Lung (tissue), 12 donors: ENCODE measurements around the gene GPRC5D. TPM values are rescaled to one million over a fixed set of nuclear protein-coding genes. Genes with fewer than 3 reads are reported as not detected.
A peak's percentile ranks its signal among the peaks of the same experiment; 100 is the strongest.

Experiments
- ATAC-seq: fragments of 200-7000 bp; cut with Tn5 transposase; one replicate; pipeline ENCODE4 v1.9.1; 2020; ENCODE audit warnings: moderate number of reproducible peaks; ENCODE audit not compliant: insufficient read depth, low FRiP score
- DNase-seq, 3 donors: peaks; one replicate each; pipeline ENCODE4 v3.0.0-alpha.2; 2013 to 2017
- H3K27ac ChIP-seq, 2 donors: one replicate each; pipeline ENCODE4 v1.5.1; 2013; ENCODE audit warnings: mild to moderate bottlenecking in 2 of 2, moderate library complexity in 2 of 2, control low read depth in 1 of 2, inconsistent platforms in 1 of 2, low read depth in 1 of 2, low read length in 1 of 2
- H3K27me3 ChIP-seq, 3 donors: one replicate each; pipeline ENCODE4 v1.5.1; 2013; ENCODE audit warnings: low read length in 2 of 3; ENCODE audit not compliant: control insufficient read depth in 3 of 3, insufficient read depth in 3 of 3
- H3K36me3 ChIP-seq, 4 donors: one replicate each; pipeline ENCODE4 v1.5.1; 2013; ENCODE audit warnings: low read length in 4 of 4, mild to moderate bottlenecking in 1 of 4, moderate library complexity in 1 of 4; ENCODE audit not compliant: control insufficient read depth in 4 of 4, insufficient read depth in 4 of 4
- H3K4me1 ChIP-seq, 5 donors: one replicate each; pipeline ENCODE4 v1.5.1; 2013; ENCODE audit warnings: low read length in 5 of 5, mild to moderate bottlenecking in 2 of 5, moderate library complexity in 1 of 5; ENCODE audit not compliant: control insufficient read depth in 5 of 5, insufficient read depth in 5 of 5
- H3K4me3 ChIP-seq: one replicate; pipeline ENCODE4 v1.5.1; 2013; ENCODE audit warnings: mild to moderate bottlenecking, control low read depth, moderate library complexity
- H3K9ac ChIP-seq, 2 donors: one replicate each; pipeline ENCODE4 v1.5.1; 2013; ENCODE audit warnings: low read length in 2 of 2, control low read depth in 1 of 2; ENCODE audit not compliant: insufficient read depth in 1 of 2
- H3K9me3 ChIP-seq, 4 donors: one replicate each; pipeline ENCODE4 v1.5.1; 2013; ENCODE audit warnings: low read length in 3 of 4, mild to moderate bottlenecking in 1 of 4, moderate library complexity in 1 of 4; ENCODE audit not compliant: control insufficient read depth in 4 of 4, insufficient read depth in 3 of 4
- CTCF ChIP-seq: IDR thresholded peaks from 2 replicates; pipeline ENCODE4 v1.5.1; 2012; ENCODE audit warnings: mild to moderate bottlenecking; ENCODE audit errors: control extremely low read depth, extremely low read depth
- WGBS, 2 donors: extraction: QIAGEN DNeasy Blood & Tissue Kit; methylation state at CpG; one replicate each; pipeline ENCODE4 v1.1.7; 2013; 5-methylcytosine and 5-hydroxymethylcytosine counted together
- polyA plus RNA-seq, 2 donors: library from polyadenylated mRNA; stranded (reverse); fragments of 200-250 nt; gene quantifications; one replicate each; pipeline ENCODE4 v1.2.1, GENCODE V29; 2013
- total RNA-seq, 2 donors: library from RNA; depleted of rRNA in 1 of 2; stranded (reverse); fragments of >200 nt in 1 of 2; gene quantifications; one replicate each; pipeline ENCODE4 v1.2.1, GENCODE V29; 2014 to 2021
- donor health status: control.
- donor health status: control.
- donor health status: Bipolar disorder and iron deficiency.
- donor health status: healthy.
- donor health status: DM: yes; HTN: yes; CAD: no.

The GPRC5D gene
- total and polyA plus RNA-seq, 4 donors = 0.14 to 0.30 TPM; not detected in 2

- no peak for TF ChIP-seq CTCF
- 70 to 87% methylated on average over 6 of the region's 6 CpGs for WGBS, 2 donors
- no peaks in the 10 kb centered on the region for H3K9me3 ChIP-seq
- no peaks in the 10 kb centered on the region for H3K27me3 ChIP-seq
- peaks cover 0 to 15% (median 0%) of the 10 kb centered on the region in 5 donors for H3K4me1 ChIP-seq
- H3K36me3 ChIP-seq = no peaks in the 10 kb centered on the region
- H3K9ac ChIP-seq = no peak overlapping the region
- H3K27ac ChIP-seq = peak overlapping the region in 1 of 2 donors; percentile 33
- no peak for ATAC-seq
- H3K4me3 ChIP-seq = no peak overlapping the region
- DNase-seq = no peak
Observed at GRCh38 chr12:12897302-12897701, 54.7 kb downstream of the GPRC5D start.

GRCh38 chr12:12896260-12896659, 55.7 kb downstream of the GPRC5D start:
- DNase-seq (no peak), ATAC-seq (no peak)
- WGBS, 2 donors = 62 to 87% methylated on average over 2 of the region's 2 CpGs
- TF ChIP-seq CTCF = no peak
- no peak overlapping the region for H3K27ac ChIP-seq
- no peak overlapping the region for H3K4me3 ChIP-seq
- no peaks in the 10 kb centered on the region for H3K9me3 ChIP-seq
- H3K27me3 ChIP-seq = no peaks in the 10 kb centered on the region
- H3K36me3 ChIP-seq = no peaks in the 10 kb centered on the region
- H3K9ac ChIP-seq = no peak overlapping the region
- H3K4me1 ChIP-seq = peaks cover 0 to 13% (median 6%) of the 10 kb centered on the region in 5 donors

- no peaks in the 10 kb centered on the region for H3K9me3 ChIP-seq
- H3K27me3 ChIP-seq = no peaks in the 10 kb centered on the region
- no peak overlapping the region for H3K27ac ChIP-seq
- TF ChIP-seq CTCF = no peak
- peaks cover 0 to 16% (median 2%) of the 10 kb centered on the region in 5 donors for H3K4me1 ChIP-seq
- ATAC-seq (no peak), DNase-seq (no peak)
- H3K36me3 ChIP-seq = no peaks in the 10 kb centered on the region
- H3K4me3 ChIP-seq = no peak overlapping the region
- 76 to 89% methylated on average over 5 of the region's 5 CpGs for WGBS, 2 donors
- H3K9ac ChIP-seq = no peak overlapping the region
Observed at GRCh38 chr12:12893438-12893837, 58.5 kb downstream of the GPRC5D start.

GRCh38 chr12:12892681-12893141, 59.3 kb downstream of the GPRC5D start:
- Histone ChIP-seq H3K27me3 (no peaks in the 10 kb centered on the region), H3K4me1 (peaks cover 0 to 16% (median 5%) of the 10 kb centered on the region in 5 donors), H3K9ac (no peak overlapping the region), H3K4me3 (peak overlapping the region; percentile 36), H3K27ac (peak overlapping the region in 1 of 2 donors; percentile 78), H3K36me3 (no peaks in the 10 kb centered on the region), H3K9me3 (no peaks in the 10 kb centered on the region)
- WGBS, 2 donors = 57 to 75% methylated on average over 10 of the region's 10 CpGs
- peak; percentile 50 to 76 (median 74) for DNase-seq
- no peak for TF ChIP-seq CTCF
- peak; percentile 21 for ATAC-seq
